GM23248 (cell line): Measurements from ENCODE around the gene DHH.

Experiments used
- EZH2 ChIP-seq: fragments of 200-600 bp; sonication (generic); IDR thresholded peaks from 2 replicates; pipeline ENCODE4 v1.6.1; 2018; ENCODE audit warnings: antibody characterized with exemption, mild to moderate bottlenecking; ENCODE audit not compliant: insufficient read depth, poor library complexity, severe bottlenecking
- EZH2phosphoT487 ChIP-seq: fragments of 200-600 bp; sonication (generic); IDR thresholded peaks from 2 replicates; pipeline ENCODE4 v1.6.1; 2018; ENCODE audit warnings: antibody characterized with exemption, moderate library complexity, mild to moderate bottlenecking, low read depth; ENCODE audit not compliant: insufficient read depth

DNA sequence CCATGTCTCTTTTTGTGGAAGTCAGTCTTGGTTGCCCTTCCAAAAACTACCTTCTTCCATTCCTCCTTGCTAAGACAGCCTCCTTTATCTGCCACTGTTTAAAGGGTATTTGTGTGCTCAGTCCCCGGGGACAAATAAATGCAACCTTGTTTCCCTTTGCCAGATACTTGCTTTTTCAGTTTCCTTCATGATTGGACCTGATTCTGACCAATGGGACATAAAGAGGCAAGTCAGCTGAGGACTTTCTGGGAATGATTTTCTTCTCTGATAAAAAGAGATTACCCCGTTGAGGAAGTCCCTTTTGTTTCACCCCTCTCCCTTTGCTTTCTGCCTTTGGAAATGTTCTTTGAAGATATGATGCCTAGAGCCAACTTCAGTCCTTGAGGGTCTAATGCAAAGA, 44.0 kb upstream of the DHH start:
- TF ChIP-seq EZH2 (no peak), EZH2phosphoT487 (no peak)
